HG02981 (cell line): ENCODE measurements around the gene AKAP8L.

Experiments
- ATAC-seq: cut with Tn5 transposase; IDR thresholded peaks from one replicate; pipeline ENCODE4 v1.9.1; 2021; ENCODE audit warnings: mild to moderate bottlenecking, moderate library complexity; ENCODE audit not compliant: unreplicated experiment

The AKAP8L gene

DNA sequence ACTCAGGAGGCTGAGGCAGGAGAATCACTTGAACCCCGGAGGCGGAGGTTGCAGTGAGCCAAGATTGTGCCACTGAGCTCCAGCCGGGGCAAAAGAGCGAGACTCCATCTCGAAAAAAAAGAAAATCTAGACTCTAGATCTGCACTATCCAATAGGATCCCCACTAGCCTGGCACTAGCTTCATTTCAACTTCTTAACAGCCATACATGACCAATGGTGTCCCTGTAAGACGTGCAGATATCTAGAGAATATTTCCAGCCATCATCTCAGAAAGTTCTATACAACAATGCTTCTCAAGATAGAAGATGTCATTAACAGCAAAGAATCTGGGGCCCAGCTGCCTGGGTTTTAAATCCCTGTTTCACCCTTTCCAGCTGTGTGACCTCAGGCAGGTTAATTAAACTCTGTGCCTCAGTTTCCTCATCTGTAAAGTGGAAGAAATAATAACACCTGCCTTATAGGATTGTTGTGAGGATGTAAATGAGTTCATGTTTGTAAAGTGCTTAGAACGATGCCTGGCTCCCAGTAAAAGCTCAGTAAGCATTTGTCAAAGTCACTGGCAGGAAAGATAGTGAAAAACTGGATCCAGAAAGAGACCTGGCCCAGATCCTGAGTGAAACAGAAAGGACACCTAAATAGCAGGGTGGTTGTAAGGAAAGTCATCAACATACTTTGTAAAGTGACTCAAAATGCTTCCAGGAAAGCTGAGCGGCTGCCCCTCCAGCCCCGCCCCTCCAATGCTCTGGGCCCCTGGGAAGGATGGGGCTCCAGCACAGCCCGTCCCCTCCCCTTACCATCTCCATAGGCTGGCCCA is 17.4 kb upstream of the AKAP8L start:
- ATAC-seq, result no peak

DNA sequence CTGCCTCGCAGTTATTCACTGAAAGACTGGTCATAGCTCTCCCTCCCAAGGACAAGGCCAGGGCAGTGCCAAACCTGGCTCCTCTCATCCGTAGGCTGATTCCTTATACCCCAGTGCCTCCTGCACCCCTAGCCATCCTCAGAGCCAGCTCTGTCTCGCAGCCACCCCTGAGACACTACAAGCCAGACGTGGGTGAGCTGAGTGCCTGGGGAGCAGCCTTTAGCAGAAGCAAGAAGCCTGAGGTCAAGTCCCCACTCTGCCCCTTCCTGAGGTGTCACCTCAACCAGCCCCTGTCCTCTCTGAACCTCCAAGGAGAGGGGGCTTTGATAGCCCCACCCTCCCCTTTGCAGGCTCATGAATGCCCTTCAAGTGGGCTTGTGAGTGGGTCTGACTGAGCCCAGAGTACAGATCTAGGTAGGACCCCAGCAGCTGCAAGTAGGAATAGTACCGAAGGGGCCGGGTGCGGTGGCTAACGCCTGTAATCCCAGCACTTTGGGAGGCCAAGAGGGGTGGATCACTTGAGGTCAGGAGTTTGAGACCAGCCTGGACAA is 14.8 kb upstream of the AKAP8L start:
- ATAC-seq, result no peak

DNA sequence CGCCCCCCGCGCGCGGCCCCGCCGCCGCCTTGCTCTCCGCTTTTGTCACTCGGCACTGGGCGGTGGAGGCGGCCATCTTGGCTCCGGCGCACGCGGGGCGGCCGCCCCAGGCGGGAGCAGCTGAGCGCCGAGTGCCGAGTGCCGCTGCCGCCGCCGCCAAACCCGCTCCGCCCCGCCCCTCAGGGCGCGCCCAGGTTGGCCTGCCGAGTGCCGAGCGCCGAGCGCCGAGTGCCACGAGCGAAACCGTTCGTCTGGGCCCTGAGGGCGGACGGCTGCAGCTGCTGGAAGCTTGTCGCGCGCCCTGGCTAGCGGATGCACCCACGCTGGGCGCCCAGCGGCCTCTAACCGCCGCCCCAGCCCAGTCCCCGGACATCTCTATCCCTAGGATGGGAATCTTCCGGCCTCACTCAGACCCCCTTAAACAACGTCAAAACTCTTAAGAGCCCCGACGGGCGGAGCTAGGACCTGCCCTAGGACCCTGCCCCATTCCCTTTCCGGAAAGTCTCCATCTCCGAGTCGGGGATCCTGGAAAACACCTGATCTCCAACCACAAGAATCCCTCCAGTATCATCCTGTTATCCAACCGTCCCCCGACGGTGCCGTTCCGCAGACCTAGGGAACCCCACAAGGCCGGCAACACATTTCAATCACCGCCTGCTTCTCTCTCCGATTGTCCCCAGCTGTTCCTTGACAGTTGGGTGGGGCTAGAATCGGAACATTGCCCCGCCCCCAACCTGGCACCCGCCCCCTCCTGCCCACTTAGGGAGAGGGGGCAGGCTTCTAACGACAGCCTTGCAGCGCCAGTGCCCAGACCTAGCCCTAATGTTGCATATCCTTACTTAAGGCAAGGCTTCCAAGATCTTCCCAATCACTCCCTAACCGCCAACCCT is 14.1 kb upstream of the AKAP8L start:
- ATAC-seq, result peak; percentile 67

DNA sequence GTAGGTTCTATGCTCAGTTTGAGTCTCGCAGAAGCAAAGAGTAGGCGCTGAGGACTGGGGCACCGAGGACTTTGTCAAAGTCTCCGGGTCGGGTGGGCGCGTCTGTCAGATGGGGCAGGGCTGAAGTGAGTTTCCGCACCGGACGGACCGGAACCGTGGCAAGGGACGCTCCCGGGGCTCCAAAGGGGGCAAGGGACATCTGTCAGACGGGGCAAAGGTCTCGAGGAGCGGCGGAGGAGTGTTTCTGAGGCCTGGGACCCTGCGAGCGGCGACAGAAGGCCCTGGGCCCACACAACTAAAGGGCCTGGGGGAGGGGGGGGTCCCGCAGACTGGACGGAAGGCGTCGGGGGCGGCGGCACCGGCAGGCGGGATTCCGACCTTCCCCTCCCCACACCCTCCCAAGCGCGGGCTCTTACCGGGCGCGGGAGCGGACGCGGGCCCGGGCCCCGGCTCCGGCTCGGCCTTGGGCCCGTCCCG is 13.3 kb upstream of the AKAP8L start:
- ATAC-seq, result peak; percentile 11

DNA sequence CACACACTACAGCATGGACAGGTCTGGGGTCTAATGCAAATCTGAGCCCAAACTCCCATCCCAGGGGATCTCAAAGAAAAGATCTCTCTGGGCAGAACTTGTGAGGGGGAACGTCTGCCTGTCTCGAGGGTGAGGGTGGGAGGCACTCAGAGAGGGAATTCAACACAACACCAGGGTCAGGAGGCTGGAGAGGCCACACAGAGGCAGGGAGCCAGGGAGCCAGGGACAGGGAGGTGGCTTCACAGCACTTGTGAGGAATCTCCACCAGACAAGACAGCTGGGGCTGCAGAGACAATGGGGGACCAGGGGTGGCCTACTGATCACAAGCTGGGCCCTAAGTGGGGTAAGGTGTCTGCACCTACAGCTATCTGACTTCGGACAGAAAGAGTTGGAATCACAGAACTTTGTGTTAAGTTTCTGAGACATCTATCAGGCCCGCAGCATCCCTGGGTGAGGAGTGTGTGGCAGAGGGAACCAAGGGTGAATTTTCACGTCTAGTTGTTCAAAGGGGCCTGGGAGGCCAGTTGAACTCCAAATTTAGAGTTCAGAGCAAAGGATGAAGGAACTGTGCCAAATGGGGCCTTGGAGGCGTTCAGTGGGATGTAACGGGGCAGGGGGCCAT is 12.7 kb upstream of the AKAP8L start:
- no peak for ATAC-seq

DNA sequence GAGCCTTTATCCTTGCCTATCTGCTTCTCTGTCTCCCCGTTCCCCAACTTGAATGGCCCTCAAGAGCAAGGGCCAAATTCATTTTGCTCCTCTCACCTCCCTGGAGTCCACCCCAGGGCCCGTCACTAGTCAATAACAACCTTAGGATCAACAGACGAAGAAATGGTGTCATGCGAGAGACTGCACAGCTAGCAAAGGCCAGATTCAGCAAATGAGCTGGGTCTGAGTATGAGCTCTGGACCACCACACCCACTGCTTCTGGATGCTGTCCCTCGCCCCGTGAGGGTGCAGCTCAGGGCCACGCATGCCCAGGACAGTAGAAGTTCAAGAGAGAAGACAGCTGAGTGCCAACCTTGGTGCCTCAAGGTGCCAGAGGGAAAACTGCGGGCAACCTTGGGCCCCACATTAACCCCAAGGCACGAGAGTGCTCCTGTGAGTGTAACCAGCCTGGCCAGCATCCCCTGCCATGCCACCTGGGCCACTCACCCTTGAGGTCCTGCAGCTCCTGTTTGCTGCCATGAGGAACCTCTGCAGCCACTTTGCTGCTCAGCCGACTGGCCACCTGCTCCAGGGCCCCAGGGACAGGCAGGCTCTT is 11.8 kb upstream of the AKAP8L start:
- ATAC-seq, result no peak

DNA sequence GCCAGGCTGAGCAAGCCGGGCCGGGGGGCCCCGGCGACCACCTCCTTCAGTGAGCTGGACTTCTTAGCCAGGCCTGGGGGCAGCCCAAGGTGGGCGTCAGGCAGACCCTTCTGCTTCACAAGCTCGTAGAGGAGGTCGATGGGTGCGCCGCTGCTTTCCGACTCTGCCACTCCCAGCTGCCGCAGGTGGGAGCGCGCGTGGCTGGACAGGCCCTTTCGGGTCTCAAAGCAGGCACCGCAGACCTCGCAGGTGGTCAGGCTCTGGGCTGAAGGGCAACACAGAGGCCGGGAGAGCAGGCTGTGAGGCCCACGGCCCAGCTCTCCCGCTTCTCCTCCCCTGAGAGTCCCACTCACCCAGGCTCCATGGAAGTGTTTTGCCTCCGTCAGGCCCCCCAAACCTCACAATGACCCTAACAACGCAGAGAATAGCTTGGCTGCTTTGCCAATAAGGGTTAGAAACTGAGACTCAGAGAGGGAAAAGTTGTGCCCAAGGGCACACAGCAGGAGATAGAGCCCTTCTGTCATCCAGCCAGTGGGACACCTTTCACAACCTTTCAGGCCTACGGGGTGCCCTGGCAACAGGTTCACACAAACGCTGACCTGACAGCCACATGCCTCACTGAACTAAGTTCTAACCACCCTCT is 11.2 kb upstream of the AKAP8L start:
- ATAC-seq, result no peak

DNA sequence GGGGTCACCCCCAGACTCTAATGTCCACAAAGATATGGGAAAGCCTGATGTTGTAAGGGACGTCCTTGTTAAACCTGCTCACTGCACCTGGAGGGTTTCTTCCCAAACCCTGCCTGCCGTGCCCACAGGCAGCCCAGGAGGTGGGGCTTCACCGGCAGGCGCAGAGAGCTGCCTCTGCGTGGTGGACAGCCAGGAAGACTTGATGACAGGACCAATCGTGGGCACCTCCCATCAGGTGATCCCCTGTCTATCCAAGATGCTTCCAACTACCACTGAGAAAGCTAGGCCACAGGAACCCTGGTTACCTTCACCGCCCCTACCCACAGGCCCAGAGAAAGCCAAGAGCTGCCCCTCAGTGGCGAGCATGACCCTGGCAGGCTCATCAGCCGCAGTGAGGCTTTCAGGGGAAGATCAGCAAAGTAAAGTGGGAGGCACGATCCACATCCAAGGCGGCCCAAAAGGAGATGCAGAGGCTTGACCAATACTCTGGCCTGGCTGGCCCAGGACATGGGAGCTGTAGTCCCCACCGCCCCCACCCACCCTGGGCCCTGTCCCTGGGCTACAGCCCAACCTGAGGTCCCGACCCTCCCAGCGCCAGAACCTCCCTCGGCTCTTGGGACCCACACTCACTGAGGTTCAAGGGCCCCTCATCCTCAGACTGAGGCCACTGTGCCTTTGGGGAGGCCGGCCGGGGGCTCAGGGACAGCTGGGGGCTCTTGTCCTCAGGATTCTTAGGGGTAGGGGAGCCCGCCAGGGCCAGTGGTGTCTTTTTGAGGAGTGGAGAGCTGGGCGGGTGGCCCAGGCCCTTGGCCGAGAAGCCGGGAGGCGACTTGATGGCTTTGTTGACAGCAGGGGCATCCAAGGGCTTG is 10.4 kb upstream of the AKAP8L start:
- no peak for ATAC-seq

DNA sequence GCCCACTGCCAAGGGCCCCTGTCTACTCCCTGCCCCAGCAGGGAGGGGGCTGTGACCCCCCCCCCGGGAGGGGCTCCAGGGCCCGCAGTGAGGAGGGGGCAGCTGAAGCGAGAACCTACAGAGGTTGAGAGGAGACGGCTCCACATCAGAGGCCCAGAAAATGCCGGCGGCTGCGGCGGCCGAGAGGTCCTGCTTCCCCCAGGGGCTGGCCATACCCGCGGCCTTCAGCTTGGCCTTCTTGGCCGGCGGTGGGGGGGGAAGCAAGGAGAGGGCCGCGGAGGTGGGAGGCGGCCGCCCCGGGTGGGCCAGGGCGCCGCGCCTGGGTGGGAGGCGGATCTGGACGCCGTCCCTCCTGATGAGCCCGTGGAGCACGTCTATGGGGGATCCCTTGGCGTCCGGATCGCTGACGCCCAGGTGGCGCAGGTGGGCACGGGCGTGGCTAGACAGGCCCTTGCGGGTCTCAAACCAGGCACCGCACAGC is 9.2 kb upstream of the AKAP8L start:
- ATAC-seq, result no peak

DNA sequence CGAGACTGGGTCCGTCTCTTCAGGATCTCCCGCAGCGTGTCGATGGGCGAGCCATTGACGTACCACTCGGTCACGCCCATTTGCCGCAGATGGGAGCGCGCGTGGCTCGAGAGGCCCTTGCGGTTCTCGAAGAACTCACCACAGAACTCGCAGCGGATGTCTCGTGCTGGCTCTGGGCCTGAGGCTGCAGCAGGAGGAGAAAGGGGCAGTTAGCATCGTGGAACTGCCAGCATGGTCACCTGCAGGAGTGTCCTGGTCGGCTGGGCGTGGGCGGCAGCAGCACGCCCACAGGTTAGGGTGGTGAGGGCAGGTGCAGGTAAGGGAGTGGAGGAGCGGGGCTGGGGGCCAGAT is 8.5 kb upstream of the AKAP8L start:
- no peak for ATAC-seq

DNA sequence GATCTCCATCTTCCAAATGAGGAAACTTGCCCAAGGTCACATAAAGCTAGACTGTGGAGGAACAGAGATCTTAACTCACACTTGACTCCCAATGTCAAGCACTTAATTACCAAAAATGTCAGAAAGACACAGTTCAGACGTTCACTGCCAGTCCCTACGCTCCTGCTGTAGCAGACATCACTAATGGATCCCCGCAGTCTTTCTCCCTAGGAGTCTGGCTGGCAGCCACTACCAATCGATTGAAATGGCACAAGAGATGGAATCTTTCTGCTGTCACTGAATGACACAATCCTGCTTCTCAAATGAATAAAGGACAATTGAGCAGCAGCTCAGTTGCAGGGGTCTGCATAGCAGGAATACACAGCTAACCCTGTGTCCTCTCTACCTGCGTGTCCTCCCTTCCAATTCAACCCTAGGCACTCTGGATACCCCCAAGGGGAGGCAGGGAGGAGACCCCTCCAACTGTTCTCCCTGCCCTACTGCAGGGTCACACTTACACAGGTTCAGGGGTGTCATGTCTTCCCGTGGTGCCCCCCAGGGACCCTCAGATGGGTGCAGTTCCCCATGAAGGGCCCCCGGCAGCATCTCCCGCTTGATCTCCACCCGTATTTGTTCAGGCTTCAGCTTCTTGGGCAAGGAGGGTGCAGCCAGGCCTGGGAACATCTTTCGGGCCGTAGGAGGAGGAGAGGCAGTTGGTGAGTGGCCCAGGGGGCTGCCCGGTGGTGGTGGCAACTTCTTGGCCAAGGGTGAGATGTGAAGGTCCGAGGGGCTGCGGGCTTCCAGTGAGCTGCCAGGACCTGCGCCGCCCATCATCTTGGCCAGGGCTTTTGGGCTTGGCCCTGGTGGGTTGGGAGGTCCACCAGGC is 7.9 kb upstream of the AKAP8L start:
- no peak for ATAC-seq

DNA sequence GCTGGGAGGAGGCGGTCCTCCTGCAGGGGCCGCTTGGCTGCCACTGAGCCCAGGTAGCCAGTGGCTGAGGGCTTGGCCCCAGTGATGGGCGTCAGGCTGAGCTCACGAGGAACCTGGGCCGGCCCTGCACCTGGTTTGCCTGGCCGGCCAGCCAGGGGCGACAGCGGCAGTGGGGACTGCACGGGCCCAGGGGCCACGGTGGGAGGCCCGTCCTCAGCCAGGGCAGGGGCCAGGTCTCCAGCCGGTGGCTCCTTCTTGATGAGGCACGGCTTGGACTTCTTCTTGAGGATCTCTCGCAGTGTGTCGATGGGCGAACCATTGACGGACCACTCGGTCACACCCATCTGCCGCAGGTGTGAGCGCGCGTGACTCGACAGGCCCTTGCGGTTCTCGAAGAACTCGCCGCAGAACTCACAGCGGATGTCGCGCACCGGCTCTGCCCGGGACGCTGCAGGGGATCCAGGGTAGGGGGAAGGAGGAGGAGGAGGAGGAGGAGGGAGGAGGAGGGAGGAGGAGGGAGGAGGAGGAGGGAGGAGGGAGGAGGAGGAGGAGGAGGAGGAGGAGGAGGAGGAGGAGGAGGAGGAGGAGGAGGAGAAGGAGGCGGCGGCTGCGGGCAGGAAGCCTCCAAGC is 6.6 kb upstream of the AKAP8L start:
- no peak for ATAC-seq

DNA sequence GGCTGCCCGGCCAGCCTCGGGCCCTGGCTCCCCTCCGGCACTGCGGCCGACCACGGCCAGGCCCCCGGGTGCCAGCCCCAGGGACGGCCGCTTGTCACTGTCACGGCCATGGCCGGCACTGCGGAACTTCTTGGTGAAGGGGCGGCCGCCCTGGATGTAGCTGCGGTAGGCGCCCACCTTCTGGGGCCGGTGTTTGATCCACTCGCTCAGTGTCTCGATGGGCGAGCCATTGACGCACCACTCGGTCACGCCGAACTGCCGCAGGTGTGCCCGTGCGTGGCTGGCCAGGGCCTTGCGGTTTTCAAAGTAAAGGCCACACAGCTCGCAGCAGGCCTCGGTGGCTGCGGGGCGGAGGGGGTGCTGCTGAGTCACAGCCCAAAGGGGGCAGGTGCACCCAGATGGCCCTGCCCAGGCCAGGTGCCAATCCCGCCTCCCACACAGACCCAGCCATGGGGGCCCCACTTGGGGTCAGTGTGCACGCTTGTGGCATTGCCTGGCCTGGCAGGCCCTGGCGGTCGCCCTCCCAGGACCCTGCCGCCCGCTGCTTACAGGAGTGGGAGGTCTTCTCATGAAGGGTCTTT is 6.0 kb upstream of the AKAP8L start:
- ATAC-seq, result no peak

DNA sequence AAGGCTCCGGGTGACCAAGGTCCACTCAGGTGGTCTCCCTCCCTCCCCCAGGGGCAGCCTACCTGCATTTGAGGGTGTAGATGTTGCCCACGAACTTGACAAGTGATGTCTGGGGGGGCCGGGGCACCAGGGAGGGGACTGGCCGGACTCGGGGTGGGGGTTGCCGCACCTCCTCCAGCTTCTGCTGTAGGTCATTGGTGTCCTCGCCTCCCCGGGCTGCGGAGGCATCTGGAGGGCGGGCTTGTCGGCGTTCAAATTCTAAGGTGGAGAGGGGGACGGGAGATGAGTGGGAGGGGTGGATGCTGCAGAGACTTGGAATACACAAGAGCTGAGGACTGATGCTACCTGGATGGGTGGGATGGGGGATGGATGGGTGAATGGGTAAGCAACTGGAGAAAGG is 5.3 kb upstream of the AKAP8L start:
- no peak for ATAC-seq

DNA sequence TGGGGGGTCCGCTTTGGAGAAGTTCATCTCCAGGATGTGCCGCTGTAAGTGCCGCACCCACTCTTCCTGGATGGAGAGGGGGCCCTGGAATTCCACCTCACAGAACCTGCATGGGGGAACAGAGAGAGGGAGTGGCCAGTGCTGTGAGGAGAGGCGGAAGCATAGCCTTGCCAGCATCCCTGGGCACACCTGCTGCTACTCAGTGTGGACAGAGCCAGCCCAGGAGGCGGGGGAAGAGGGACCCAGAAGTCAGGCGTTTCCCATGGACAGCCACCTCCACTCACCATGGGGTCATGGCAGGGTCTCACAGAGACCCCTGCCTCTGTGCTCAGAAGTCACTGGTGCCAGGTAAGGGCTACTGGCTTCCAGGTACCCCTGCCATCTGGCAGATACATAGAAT is 4.3 kb upstream of the AKAP8L start:
- ATAC-seq, result no peak

DNA sequence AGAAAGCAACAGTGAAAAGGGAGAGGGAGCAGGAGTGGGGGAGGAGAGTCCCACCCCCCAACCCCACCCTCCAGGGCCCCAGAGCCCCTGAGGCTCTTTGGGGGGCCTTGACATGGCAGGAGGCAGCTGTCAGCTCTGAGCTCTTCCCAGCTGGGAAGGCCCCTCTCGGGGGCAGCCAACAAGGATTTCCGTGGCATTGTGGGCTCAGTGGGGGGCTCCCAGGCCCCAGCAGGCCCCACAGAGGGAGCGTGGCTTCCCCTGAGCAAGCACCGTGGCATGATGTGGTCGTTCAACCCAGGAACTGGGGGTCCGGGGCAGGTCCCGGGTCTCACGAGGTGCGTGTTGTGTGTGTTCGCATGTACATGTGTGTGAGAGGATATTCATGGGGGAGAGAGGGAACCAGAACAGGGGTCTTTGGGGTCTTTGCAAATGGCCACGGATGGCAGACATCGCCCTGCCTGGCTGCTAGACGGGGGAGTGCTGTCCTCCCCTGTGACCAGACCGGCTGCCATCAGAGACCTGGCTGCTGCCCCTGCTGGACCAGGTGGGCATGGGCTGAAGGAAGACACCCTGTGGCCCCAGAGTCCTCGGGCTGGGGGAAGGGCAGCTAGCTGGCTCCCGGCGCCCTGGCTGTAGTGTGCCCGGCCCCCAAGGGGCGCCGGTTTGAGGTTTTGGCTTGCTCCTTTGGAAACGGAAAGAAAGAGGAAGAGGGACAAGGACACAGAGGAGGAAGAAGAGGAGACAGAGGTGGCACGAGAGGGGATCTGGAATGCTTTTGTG is 3.7 kb upstream of the AKAP8L start:
- no peak for ATAC-seq

DNA sequence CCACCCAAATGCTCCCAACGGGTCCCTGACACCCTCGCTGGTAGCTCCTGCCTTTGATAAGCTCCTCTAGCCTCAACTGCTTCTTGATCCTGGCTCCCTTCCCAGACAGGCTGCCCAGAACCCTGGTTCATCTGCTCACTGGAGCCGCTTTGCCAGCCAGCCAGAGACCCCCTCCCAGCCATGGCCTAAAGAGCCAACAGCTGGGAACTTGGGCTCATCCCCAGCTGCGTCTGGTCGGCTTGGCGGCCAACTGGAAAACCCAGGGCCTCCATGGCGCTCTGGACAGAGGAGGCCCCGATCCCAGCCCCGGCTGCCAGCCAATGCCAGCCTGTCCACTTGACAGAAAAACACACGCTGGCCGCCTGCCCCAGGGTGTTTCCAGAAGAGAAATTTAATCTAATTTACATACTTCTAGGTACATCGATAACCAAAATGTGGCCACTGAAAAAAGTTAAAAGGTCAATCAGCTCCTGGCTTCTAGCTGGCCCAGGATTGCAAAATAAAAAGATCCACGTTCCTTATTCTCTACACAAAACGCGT is 3.0 kb upstream of the AKAP8L start:
- ATAC-seq, result no peak
